ENCODE results near the gene UCK2. TPM values are rescaled to one million over a fixed set of nuclear protein-coding genes. Genes with fewer than 3 reads are reported as not detected.

UCK2 gene
- polyA plus RNA-seq, 5 donors, result 18.6 to 22.8 (median 19.4) TPM

GRCh38 chr1:165930961-165931360 is 103.5 kb downstream of the UCK2 start:
- DNase-seq, result no peak

GRCh38 chr1:165933446-165934170 is 106.2 kb downstream of the UCK2 start:
- no peak for DNase-seq

GRCh38 chr1:165936542-165936941 is 109.1 kb downstream of the UCK2 start:
- no peak for DNase-seq

- DNase-seq, result no peak
Observed at GRCh38 chr1:165937829-165938228, 110.4 kb downstream of the UCK2 start.

- DNase-seq, result no peak
Observed at GRCh38 chr1:165938844-165939243, 111.4 kb downstream of the UCK2 start.

GRCh38 chr1:165941531-165941930 is 114.1 kb downstream of the UCK2 start:
- no peak for DNase-seq

- DNase-seq, result no peak
Observed at GRCh38 chr1:165942062-165942461, 114.6 kb downstream of the UCK2 start.

- DNase-seq, result no peak
Observed at GRCh38 chr1:165942927-165943597, 115.6 kb downstream of the UCK2 start.

GRCh38 chr1:165945911-165946310 is 118.5 kb downstream of the UCK2 start:
- no peak for DNase-seq

GRCh38 chr1:165947797-165948455 is 120.5 kb downstream of the UCK2 start:
- DNase-seq, result no peak

- DNase-seq, result peak; percentile 2 to 16
Observed at GRCh38 chr1:165949335-165950130, 122.1 kb downstream of the UCK2 start.

- no peak for DNase-seq
Observed at GRCh38 chr1:165954940-165955339, 127.5 kb downstream of the UCK2 start.

- DNase-seq, result no peak
Observed at GRCh38 chr1:165958306-165958705, 130.9 kb downstream of the UCK2 start.

GRCh38 chr1:165960136-165960535 is 132.7 kb downstream of the UCK2 start:
- no peak for DNase-seq

- no peak for DNase-seq
Observed at GRCh38 chr1:165960881-165961280, 133.5 kb downstream of the UCK2 start.

Other genes with a start within 250 kb of the UCK2 start
- 100 to 1,000 TPM; 146 to 187 (median 168) TPM for gene MGST3, start 196.4 kb upstream of the UCK2 start, polyA plus RNA-seq (ENCODE audit: insufficient read depth in 1 of 5, insufficient read length in 5 of 5, low replicate concordance in 1 of 5)
- 100 to 1,000 TPM in 4 of 5 donors, 10 to 100 TPM in 1; 98.6 to 128 (median 112) TPM for gene ALDH9A1, start 129.1 kb upstream of the UCK2 start, polyA plus RNA-seq (ENCODE audit: insufficient read depth in 1 of 5, insufficient read length in 5 of 5, low replicate concordance in 1 of 5)
- 100 to 1,000 TPM; 101 to 143 (median 123) TPM for gene TMCO1, start 58.7 kb upstream of the UCK2 start, polyA plus RNA-seq (ENCODE audit: insufficient read depth in 1 of 5, insufficient read length in 5 of 5, low replicate concordance in 1 of 5)